ENCODE measurements around the gene CA14.
"Not testable (repeated sequence)": the region's sequence is repeated elsewhere in the genome, so short reads cannot be mapped to it uniquely, and the experiment has no call there.

The CA14 gene

DNA sequence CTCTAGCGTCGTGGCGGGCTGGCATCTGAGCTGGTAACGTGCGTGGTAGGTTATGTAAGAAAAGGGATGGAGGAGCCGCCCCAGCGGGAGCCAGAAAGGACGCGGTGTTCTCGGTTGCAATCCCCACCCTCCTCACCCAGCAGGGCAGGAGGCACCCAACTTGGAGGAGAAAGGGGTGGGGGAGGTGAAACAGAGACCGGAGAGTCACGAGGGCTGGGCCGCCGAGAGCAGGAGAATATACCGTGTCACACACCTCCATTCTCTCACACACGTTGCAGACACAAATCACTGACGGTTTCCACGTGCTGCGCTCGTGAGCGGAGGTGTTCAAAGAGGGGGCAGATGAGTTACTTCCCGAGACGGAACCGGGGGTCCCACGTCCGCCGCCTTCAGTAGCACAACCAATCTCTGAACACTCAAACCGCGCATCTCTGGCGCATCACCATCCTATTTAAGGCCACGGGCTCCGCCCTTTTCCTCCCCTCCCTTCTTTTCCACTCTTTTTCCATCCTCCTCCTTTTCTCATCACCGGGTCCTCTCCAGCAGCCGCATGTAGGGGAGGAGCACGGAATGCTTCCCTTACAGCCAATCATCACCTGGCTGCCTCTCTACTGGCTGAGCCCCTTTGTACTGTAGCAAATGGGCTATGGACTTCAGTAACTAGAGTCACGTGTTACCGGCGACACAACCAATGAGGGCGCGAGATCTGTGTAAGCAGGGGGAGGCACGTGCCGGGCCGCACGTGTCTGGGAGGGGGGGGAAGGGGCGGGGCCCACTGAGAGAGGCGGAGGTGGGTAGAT, 24.4 kb downstream of the CA14 start, which contains the start of gene CIART:
CIART (plus strand) TSS at position 797 of the 800 bp plus-strand sequence. CDS start 714 bp downstream, outside the sequence.
- peak; percentile 81 for DNase-seq

DNA sequence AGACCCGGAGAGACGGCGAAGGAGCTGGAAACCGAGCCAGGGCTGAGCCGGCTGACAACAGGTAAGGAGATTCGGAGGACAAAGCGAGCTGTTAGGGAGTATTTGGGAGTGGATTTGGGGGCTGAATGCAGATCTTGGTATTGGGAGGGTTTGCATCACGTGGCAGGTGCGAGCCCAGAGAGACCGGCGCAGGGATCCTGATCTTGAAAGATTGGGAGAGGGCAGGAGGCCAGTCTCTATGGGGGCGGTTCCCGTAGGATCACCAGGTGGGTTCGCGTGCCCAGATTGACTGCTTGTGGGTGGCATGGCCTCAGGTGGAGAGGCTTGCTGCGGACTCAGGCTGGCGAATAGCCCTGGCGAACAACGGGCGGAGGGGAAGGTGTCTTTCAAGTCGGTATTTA, 25.0 kb downstream of the CA14 start:
- no peak for DNase-seq

DNA sequence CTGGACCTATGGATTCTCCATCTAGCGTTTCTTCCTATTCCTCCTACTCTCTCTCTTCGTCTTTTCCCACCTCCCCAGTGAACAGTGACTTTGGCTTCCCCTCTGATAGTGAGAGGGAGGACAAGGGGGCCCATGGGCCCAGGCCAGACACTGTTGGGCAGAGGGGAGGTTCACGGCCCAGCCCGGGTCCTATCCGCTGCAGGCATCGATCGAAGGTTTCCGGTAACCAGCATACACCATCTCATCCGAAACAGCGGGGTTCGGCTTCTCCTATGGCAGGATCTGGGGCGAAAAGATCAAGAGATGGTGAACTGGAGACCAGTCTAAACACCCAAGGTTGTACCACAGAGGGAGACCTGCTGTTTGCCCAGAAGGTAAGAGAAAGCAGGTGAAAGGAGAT, 25.7 kb downstream of the CA14 start:
- no peak for DNase-seq

DNA sequence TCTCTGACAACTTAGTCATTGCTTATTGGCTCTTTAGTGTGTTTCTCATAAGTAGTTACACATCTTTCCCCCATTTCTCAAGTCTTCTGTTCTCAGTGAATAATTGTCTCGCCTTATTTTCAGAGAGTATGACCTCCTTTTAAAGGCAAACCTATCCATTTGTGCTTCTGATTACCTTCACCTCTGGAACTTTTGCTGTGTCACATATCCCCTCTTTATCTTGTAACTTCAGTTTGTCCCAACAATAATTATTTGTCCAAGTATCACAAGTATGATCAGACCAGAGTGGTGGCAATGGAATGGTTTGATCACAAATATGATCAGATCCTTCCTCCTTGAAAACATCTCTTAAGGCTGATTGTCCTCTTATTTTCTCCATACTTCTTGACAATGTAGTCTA, 30.8 kb downstream of the CA14 start:
- DNase-seq = no peak

DNA sequence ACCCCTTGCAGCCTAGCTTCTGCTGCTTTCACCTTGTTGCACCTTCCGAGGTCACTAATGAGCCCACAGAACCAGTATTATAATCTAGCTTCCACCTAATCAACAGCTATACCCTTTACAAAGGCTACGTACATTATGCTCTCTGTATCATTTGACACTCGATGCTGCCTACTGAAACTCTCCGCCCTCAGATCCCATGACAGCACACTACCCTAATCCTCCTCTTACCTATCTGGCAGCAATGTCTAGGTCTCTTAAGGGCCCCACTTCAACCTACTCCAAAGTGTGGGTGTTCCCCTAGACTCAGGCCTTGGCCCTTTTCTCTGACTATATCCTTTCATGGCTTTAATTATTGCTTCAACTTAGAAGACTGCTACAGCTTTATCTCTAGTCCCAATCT, 31.2 kb downstream of the CA14 start:
- no peak for DNase-seq

DNA sequence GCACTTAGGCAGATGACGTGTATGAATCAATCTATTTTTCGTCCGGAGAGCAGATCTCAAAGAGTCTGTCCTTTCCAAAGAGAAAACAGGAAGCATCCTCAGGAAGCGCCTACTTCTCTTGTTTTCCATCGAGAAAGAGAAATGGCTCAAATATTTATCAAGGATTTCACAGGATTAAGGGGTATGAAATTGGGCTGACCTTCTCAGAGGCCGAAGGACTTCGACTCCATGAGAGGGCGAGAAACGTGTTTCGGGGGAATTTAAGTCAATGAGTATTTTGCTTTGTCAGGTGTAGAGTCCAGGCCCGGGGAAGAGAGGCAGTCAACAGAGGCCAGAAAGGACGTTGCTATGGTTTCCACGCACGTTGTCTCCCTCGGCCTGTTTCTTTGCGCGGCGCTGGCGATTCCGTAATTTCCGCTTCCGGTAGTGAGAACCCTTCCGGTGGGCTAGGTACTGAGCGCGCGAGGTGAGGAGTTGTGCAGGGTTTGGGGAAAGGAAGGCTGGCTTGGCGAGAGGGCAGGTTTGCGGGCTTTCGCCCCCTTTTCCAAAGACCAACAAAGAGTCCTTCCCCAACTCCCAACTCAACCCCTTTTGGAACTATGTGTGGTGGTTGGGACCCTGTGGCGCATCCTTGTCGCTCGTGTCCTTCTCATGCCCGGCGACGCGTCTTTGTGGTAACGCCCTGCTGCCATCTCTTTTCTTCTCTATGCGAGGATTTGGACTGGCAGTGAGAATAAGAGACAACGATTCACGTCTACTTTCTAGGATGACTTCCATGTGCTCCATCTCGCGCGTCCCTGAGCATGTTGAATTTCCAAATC, 36.1 kb downstream of the CA14 start, which contains the start of gene MRPS21:
MRPS21 (plus strand) TSS at position 429 of the 821 bp plus-strand sequence. CDS start 506 bp downstream, outside the sequence.
- DNase-seq = peak; percentile 94

DNA sequence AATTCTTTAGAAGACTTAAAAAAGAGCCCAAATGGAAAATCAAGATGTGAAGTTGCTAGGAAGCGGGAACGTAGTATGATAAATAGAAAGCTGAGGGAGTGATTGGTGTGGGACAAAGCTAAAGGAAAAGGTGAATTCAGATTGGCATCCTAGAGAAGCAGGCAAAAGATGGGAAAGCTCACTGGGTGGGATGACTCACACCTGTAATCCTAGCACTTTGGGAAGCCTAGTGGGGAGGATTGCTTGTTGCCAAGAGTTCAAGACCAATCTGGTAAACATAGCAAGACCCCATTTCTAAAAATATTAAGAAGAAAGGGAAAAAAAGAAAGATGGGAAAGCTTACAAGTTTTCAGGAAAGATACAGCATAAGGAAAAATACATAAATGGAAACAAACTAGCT, 37.9 kb downstream of the CA14 start:
- DNase-seq = no peak

DNA sequence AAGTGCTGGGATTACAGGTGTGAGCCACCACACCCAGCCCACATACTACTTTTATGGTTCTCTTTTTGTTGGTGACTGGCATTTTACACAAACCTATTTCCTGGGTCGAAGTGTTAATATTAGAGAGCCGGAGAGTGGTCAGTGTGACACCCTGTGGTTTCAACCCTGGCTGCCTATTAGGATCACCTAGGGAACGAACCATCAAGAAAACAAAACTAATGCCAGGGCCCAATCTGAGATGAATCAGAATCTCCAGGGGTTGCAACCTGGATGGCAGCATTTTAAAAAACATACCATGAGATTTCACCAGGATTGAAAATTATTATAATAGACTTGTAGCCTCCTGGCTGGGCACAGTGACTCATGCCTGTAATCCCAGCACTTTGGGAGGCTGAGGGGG, 42.1 kb downstream of the CA14 start:
- DNase-seq = no peak

DNA sequence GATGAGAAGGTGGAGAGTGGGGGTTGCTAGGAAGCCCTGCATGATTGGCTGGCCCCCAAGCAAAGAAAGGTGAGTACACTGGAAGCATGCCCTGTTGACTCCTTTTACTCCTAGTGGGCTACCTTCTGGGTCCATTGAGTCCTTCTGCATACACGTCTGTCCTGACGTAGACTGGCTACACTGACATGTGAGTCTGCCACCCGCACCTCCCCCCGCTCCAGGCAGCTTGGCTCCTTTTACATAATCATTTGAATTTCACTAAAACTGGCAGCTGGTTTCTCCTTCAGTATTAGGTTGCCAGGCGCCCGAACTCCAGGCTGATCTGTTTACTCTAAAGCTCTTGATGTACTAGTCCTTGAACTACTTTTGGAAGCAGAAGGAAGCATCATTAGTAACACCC, 44.8 kb downstream of the CA14 start:
- DNase-seq = no peak

DNA sequence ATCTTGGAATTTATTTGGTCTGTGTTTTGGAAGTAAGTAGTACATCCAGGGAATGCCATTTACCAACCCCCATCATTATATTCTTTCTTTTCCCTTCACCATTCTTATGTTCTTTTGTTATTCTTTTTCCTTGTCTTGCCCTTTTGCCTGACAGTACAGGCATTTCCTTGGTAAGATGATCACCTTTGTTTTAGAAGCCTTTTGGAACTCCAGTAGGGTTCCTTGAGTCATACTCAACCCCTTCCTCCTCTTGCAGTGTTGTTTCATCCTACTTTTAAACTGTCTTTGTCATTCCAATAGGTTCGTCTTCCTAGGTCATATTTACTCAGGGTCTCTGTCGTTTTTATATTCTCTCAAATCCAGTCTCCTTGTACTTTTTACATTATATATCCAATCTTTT, 45.3 kb downstream of the CA14 start:
- DNase-seq = no peak

DNA sequence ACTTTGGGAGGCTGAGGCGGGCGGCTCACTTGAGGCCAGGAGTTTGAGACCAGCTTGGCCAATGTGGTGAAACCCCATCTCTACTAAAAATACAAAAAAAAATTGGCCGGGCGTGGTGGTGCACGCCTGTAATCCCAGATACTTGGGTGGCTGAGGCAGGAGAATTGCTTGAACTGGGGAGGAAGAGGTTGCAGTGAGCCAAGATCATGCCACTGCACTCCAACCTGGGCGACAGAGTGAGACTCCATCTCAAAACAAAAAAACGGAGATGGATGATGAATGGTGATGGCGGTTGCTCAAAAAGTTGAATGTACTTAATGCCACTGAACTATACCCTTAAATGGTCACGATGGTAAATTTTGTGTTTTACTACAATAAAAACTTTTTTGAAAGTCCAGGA, 51.0 kb downstream of the CA14 start:
- DNase-seq = not testable (repeated sequence)

DNA sequence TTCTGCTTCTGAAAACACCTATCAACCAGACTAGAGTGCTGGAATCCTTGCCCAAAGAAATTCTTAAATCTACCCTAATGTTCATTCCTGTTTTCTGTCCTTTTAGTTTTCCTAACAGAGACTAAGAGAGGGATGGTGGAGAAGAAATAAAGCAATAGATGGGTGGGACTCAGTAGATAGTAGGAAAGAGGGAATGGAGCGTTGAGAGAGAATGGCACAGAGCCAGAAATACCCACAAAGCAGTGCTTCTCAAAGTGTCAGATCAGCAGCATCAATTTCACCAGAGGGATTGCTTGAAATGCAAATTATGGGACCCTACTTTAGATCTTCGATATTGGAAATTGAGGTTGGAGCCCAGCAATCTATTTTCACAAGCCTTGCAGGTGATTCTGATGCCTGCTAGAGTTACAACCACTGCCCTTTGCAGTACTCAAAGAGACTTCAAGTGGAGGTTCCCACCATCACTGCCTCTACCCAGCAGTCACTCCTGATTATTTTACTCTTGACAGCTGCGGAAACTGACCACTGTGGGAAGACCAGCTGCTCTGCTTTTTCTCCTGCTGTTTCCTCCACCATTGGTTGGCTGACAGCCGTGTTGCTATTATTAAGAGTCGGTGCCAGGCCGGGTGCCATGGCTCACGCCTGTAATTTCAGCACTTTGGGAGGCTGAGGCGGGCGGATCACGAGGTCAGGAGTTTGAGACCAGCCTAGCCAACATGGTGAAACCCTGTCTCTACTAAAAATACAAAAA, 52.4 kb downstream of the CA14 start:
- no peak for DNase-seq

DNA sequence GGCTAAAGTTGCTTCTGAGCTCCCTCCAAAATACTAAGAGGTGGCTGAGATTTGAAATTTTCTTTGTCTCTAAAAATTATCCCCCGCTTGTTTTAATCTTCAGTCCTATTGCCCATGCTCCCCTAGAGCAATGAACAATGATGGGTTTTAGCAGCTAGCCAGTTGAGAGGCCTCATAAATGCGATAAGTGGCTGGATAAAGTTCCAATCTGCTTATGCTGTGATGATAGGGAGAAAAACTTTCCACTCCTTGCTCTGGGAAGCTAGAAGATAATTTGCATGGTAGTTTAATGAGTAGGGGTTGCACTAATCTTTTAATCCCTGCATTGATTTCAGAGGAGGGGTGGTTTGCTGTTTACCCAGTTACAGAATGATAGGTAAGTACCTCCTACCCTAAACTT, 54.2 kb downstream of the CA14 start:
- DNase-seq = no peak

Measured in activated CD4-positive, alpha-beta T cell treated with anti-CD3 and anti-CD28 coated beads, Interleukin-2, amount 50 U/mL, for 16 hours (primary cell).